Mesendoderm (in vitro differentiated cells): ENCODE results near the gene CTDNEP1.

Experiments
- DNase-seq: peaks from one replicate; pipeline ENCODE4 v3.0.0; 2013
- H2AK5ac ChIP-seq: 2 replicates; pipeline ENCODE4 v1.6.1; 2013; ENCODE audit warnings: low read length, inconsistent platforms
- H2BK120ac ChIP-seq: 2 replicates; pipeline ENCODE4 v1.6.1; 2013; ENCODE audit warnings: low read depth, mild to moderate bottlenecking, low read length, moderate library complexity, mixed read lengths
- H2BK15ac ChIP-seq: replicated peaks from 2 replicates; pipeline ENCODE4 v1.6.1; 2013; ENCODE audit warnings: low read depth, mild to moderate bottlenecking, moderate library complexity
- H2BK5ac ChIP-seq: 2 replicates; pipeline ENCODE4 v1.6.1; 2013; ENCODE audit warnings: low read length, inconsistent platforms
- H3K18ac ChIP-seq: 2 replicates; pipeline ENCODE4 v1.6.1; 2013; ENCODE audit warnings: mild to moderate bottlenecking, low read length, mixed read lengths
- H3K23ac ChIP-seq: one replicate; pipeline ENCODE4 v1.6.1; 2013; ENCODE audit warnings: low read length
- H3K27ac ChIP-seq: 2 replicates; pipeline ENCODE4 v1.5.1; 2013; ENCODE audit warnings: low read depth, mild to moderate bottlenecking, inconsistent platforms, low read length, moderate library complexity
- H3K27me3 ChIP-seq: 2 replicates; pipeline ENCODE4 v1.6.1; 2013; ENCODE audit warnings: low read length, control low read depth, mild to moderate bottlenecking, inconsistent platforms; ENCODE audit not compliant: insufficient read depth, poor library complexity
- H3K36me3 ChIP-seq: 2 replicates; pipeline ENCODE4 v1.6.1; 2013; ENCODE audit warnings: low read length, inconsistent platforms; ENCODE audit not compliant: control insufficient read depth, insufficient read depth
- H3K4ac ChIP-seq: one replicate; pipeline ENCODE4 v1.6.1; 2013; ENCODE audit warnings: low read depth, mild to moderate bottlenecking, low read length, moderate library complexity
- H3K4me1 ChIP-seq: 2 replicates; pipeline ENCODE4 v1.6.1; 2013; ENCODE audit warnings: low read depth, low read length, inconsistent platforms; ENCODE audit not compliant: control insufficient read depth
- H3K4me2 ChIP-seq: 2 replicates; pipeline ENCODE4 v1.6.1; 2013; ENCODE audit warnings: low read length
- H3K4me3 ChIP-seq: 2 replicates; pipeline ENCODE4 v1.5.1; 2013; ENCODE audit warnings: mild to moderate bottlenecking, low read length
- H3K56ac ChIP-seq: one replicate; pipeline ENCODE4 v1.6.1; 2013; ENCODE audit warnings: low read length
- H3K79me1 ChIP-seq: 2 replicates; pipeline ENCODE4 v1.6.1; 2013; ENCODE audit warnings: low read length, inconsistent platforms
- H3K79me2 ChIP-seq: 2 replicates; pipeline ENCODE4 v1.6.1; 2013; ENCODE audit warnings: mild to moderate bottlenecking, low read length; ENCODE audit not compliant: control insufficient read depth, insufficient read depth
- H3K9ac ChIP-seq: 2 replicates; pipeline ENCODE4 v1.6.1; 2013; ENCODE audit warnings: low read length, inconsistent platforms
- H4K5ac ChIP-seq: one replicate; pipeline ENCODE4 v1.6.1; 2013; ENCODE audit warnings: low read length
- H4K8ac ChIP-seq: one replicate; pipeline ENCODE4 v1.6.1; 2013; ENCODE audit warnings: low read depth, mild to moderate bottlenecking, control low read depth, low read length, moderate library complexity
- WGBS: extraction: QIAGEN DNeasy Blood & Tissue Kit; methylation state at CpG from one replicate; pipeline ENCODE4 v1.1.7; 2013; ENCODE audit warnings: low lambda C conversion rate, missing lambda C conversion rate; ENCODE audit not compliant: insufficient coverage; ENCODE audit errors: extremely low coverage; 5-methylcytosine and 5-hydroxymethylcytosine counted together

Gene CTDNEP1

DNA sequence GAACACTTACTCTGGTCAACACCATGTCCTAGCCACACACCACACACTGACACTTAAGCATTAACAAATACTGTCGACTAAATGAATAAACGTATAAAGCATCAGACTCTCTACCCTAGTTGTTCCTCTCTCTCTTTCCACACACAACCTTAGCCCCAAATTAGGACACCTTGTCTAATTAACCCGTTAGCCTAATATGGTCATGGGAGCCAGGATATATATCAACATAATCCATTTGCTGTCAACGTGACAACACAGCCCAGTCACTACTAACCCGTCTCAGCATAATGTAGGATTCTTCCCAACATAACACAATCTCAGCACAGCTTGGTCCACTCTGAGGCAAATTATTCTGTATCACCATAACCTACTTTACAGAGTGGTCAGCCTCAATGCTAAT, 19.4 kb downstream of the CTDNEP1 start:
- Histone ChIP-seq H3K4me1 (peaks cover 7% of the 10 kb centered on the region), H3K18ac (no peak overlapping the region), H3K36me3 (peaks cover 22% of the 10 kb centered on the region), H4K8ac (no peak overlapping the region), H3K4ac (no peak overlapping the region), H2BK120ac (no peak overlapping the region), H3K4me2 (peak overlapping the region; percentile 6), H4K5ac (no peak overlapping the region), H2BK15ac (no peak overlapping the region), H3K4me3 (no peak overlapping the region), H3K27me3 (no peaks in the 10 kb centered on the region), H3K23ac (no peak overlapping the region), H2AK5ac (no peak overlapping the region), H3K27ac (no peak overlapping the region), H3K56ac (peak overlapping the region; percentile 17), H3K79me2 (peaks cover 38% of the 10 kb centered on the region), H2BK5ac (no peak overlapping the region), H3K79me1 (peaks cover 25% of the 10 kb centered on the region), H3K9ac (peak overlapping the region; percentile 17)
- no peak for DNase-seq
- WGBS = no CpG with 5 or more reads among the region's 5 CpGs

DNA sequence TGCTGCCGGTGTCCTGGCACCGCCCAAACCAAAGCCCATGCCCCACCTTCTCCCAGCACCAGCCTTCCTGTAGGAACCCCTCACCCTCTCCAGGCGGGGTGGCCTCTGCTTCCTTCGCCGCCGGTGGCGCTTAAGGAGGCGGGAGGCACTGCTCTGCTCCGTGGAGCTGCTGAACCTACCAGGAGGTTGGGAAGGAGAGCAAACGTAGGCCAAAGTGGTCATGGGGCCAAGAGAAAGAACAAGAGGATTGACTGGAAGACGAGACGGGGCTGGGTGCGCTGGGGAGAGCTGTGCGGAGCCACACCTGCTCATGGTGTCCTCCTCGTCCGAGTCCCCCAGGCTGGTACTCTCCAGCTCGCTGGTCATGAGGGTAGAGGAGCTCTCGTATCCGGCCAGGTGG, 22.0 kb downstream of the CTDNEP1 start:
- H3K23ac ChIP-seq = no peak overlapping the region
- H2BK5ac ChIP-seq = no peak overlapping the region
- H3K79me1 ChIP-seq = peaks cover 19% of the 10 kb centered on the region
- H3K4me3 ChIP-seq = no peak overlapping the region
- H3K36me3 ChIP-seq = peaks cover 12% of the 10 kb centered on the region
- H4K8ac ChIP-seq = no peak overlapping the region
- no peak overlapping the region for H3K4me2 ChIP-seq
- peaks cover 25% of the 10 kb centered on the region for H3K79me2 ChIP-seq
- no peak overlapping the region for H3K56ac ChIP-seq
- H2BK15ac ChIP-seq = no peak overlapping the region
- no peak overlapping the region for H3K4ac ChIP-seq
- WGBS = no CpG with 5 or more reads among the region's 19 CpGs
- peaks cover 7% of the 10 kb centered on the region for H3K4me1 ChIP-seq
- H2AK5ac ChIP-seq = no peak overlapping the region
- H4K5ac ChIP-seq = no peak overlapping the region
- DNase-seq = no peak
- H3K9ac ChIP-seq = no peak overlapping the region
- H3K27me3 ChIP-seq = no peaks in the 10 kb centered on the region
- no peak overlapping the region for H3K27ac ChIP-seq
- no peak overlapping the region for H3K18ac ChIP-seq
- H2BK120ac ChIP-seq = no peak overlapping the region

DNA sequence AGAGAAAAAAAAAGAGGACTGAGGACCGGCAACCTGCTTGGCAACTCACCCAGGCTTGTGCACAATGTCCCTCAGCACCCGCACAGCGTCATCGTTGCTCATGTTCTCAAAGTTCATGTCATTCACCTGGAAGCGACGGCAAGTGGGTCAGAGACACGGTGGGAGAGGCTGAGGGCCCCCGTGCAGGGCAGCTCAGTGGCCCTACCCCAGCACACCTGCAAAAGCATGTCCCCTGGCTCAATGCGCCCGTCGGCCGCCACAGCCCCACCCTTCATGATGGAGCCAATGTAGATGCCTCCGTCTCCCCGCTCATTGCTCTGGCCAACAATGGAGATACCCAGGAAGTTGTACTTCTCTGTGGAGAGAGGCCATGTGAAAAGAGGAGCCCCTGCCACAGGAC, 22.6 kb downstream of the CTDNEP1 start:
- Histone ChIP-seq H2BK5ac (no peak overlapping the region), H2AK5ac (no peak overlapping the region), H4K5ac (no peak overlapping the region), H3K36me3 (peaks cover 15% of the 10 kb centered on the region), H3K9ac (no peak overlapping the region), H3K27me3 (no peaks in the 10 kb centered on the region), H3K4me1 (peaks cover 7% of the 10 kb centered on the region), H3K4me2 (no peak overlapping the region), H3K18ac (no peak overlapping the region), H2BK15ac (no peak overlapping the region), H3K4me3 (no peak overlapping the region), H4K8ac (no peak overlapping the region), H3K23ac (no peak overlapping the region), H3K56ac (no peak overlapping the region), H3K4ac (no peak overlapping the region), H3K79me2 (peaks cover 25% of the 10 kb centered on the region), H3K27ac (no peak overlapping the region), H2BK120ac (no peak overlapping the region), H3K79me1 (peaks cover 19% of the 10 kb centered on the region)
- WGBS = no CpG with 5 or more reads among the region's 14 CpGs
- DNase-seq = no peak

DNA sequence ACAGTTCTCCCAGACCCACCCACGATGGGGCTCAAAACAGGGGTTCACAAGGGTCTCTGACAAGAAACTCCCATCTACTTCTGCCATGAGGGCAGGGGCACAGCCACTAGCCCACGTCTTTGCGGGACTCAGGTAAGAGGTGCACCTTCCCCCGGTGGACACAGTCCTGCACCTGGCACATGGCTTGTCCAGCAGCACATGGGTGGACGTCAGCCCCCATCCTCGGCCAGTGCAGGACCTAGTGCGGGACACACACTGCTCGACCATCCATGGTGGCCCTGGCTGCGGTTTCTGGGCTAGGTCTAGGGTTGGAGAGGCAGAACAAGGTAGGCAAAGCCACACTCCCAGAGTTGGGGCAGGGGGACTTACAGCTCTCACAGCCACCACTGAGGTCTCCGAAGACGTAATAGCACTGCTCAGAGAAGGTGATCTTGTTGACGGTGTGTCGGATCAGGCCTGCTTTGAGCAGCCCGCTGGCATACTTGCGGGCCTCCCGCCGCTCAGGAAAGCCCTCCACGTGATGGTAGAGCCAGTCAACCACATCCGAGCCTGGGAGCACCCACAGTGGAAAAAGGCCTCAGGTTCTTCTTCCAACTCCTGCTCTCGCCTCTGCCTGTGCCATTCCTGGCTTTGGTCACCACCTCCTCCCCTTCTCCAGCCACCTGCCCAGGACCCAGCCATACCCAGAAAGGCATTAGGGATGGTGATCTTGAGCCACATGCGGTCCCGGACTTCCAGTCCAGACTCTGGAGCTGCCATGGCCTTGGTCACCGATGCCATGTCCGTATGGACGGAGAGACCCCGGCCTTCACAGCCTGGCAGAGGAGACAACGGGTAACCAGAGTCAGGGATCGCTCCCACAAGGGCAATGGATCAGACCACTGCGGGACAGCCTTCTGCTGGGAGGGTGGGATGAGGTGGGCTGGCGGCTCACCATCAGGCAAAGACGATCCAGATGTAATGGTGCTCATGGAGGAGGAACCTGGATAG, 24.5 kb downstream of the CTDNEP1 start:
- Histone ChIP-seq H3K79me2 (peaks cover 10% of the 10 kb centered on the region), H4K8ac (no peak overlapping the region), H4K5ac (no peak overlapping the region), H3K4me1 (peaks cover 3% of the 10 kb centered on the region), H3K4ac (no peak overlapping the region), H3K4me3 (no peak overlapping the region), H3K56ac (no peak overlapping the region), H3K36me3 (peaks cover 22% of the 10 kb centered on the region), H3K9ac (no peak overlapping the region), H3K79me1 (peaks cover 14% of the 10 kb centered on the region), H2BK120ac (no peak overlapping the region), H2AK5ac (no peak overlapping the region), H3K18ac (no peak overlapping the region), H3K23ac (no peak overlapping the region), H2BK5ac (no peak overlapping the region), H3K27ac (no peak overlapping the region), H3K27me3 (no peaks in the 10 kb centered on the region), H3K4me2 (no peak overlapping the region), H2BK15ac (no peak overlapping the region)
- no CpG with 5 or more reads among the region's 31 CpGs for WGBS
- no peak for DNase-seq

DNA sequence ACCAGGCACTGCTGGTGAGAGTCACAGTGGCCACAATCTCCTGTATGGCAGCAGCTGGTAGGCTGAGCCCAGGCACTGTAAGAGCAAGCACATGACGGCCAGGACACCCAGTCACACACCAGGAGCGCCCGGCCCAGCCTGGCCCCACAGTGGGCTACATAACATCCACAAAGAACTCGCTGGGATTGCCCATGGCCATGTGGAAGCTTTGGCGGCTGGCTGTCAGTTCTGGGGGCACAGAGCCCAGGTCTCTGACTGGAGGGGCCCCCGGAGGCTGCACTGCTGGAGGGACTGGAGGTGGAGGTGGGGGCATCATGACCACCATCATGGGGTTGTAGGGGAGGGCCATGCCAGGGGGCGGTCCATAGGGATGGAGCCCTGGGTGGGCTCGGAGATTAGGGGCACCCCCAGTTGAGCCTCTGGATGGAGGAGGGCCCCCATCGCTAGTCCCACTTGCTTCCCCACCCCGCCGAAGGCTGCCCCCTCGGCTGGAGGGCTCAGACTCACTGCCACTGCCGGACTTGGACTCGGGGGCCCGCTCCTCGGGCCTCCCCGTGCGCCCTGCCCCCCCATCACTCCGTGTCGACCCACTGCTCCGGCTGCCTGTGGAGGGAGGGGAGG, 25.7 kb downstream of the CTDNEP1 start:
- no peaks in the 10 kb centered on the region for H3K4me1 ChIP-seq

More for the DNA sequence above, 25.7 kb downstream of the CTDNEP1 start:
- no CpG with 5 or more reads among the region's 21 CpGs for WGBS
- H2AK5ac ChIP-seq = no peak overlapping the region
- H3K4me2 ChIP-seq = no peak overlapping the region
- no peak overlapping the region for H2BK15ac ChIP-seq
- H3K18ac ChIP-seq = no peak overlapping the region
- no peak overlapping the region for H3K56ac ChIP-seq
- H3K36me3 ChIP-seq = peaks cover 22% of the 10 kb centered on the region
- no peak overlapping the region for H3K23ac ChIP-seq
- peaks cover under 1% of the 10 kb centered on the region for H3K79me2 ChIP-seq
- no peak overlapping the region for H3K27ac ChIP-seq
- no peaks in the 10 kb centered on the region for H3K27me3 ChIP-seq
- H2BK5ac ChIP-seq = no peak overlapping the region
- no peak overlapping the region for H3K4me3 ChIP-seq
- H3K4ac ChIP-seq = no peak overlapping the region
- DNase-seq = no peak
- no peak overlapping the region for H4K5ac ChIP-seq
- no peak overlapping the region for H2BK120ac ChIP-seq
- H3K79me1 ChIP-seq = peaks cover 13% of the 10 kb centered on the region
- no peak overlapping the region for H4K8ac ChIP-seq
- no peak overlapping the region for H3K9ac ChIP-seq
